NCI-H1048 (cell line): ENCODE results near the gene KRTAP10-12.
"Not testable (repeated sequence)": the region's sequence is repeated elsewhere in the genome, so short reads cannot be mapped to it uniquely, and the experiment has no call there.

Source experiments
- DNase-seq: peaks from one replicate; lab custom pipeline; 2025; lab: John Stamatoyannopoulos, UW

The KRTAP10-12 gene

GRCh38 chr21:44697172-44697810 is at the start of gene KRTAP10-12:
Gene KRTAP10-12, plus strand, starts transcription at chr21:44697172. Its CDS starts 30 bp downstream, at chr21:44697202.
- DNase-seq = not testable (repeated sequence)

- DNase-seq = no peak
These were observed 49.8 kb upstream of the KRTAP10-12 start for GRCh38 chr21:44647222-44647552.

GRCh38 chr21:44648557-44649311 is 48.2 kb upstream of the KRTAP10-12 start:
- no peak for DNase-seq

- DNase-seq = no peak
These were observed 47.4 kb upstream of the KRTAP10-12 start for GRCh38 chr21:44649521-44650100.

GRCh38 chr21:44650265-44650972 is 46.6 kb upstream of the KRTAP10-12 start:
- DNase-seq = no peak

- no peak for DNase-seq
These were observed 45.8 kb upstream of the KRTAP10-12 start for GRCh38 chr21:44650973-44651675.

- DNase-seq = no peak
These were observed 43.8 kb upstream of the KRTAP10-12 start for GRCh38 chr21:44653123-44653522.

- no peak for DNase-seq
These were observed 43.1 kb upstream of the KRTAP10-12 start for GRCh38 chr21:44653656-44654575.

- no peak for DNase-seq
These were observed 42.3 kb upstream of the KRTAP10-12 start, which contains the start of gene KRTAP12-4 for GRCh38 chr21:44654576-44655175. Gene KRTAP12-4, minus strand, starts transcription at chr21:44654659. Its CDS starts 45 bp downstream, at chr21:44654614.

- DNase-seq = no peak
These were observed 40.1 kb upstream of the KRTAP10-12 start for GRCh38 chr21:44656868-44657267.

GRCh38 chr21:44657635-44658540 is 39.1 kb upstream of the KRTAP10-12 start, which contains the start of gene KRTAP12-3:
Gene KRTAP12-3, plus strand, starts transcription at chr21:44657932. Its CDS starts 48 bp downstream, at chr21:44657980.
- DNase-seq = no peak

- DNase-seq = no peak
These were observed 38.4 kb upstream of the KRTAP10-12 start for GRCh38 chr21:44658541-44658910.

- DNase-seq = no peak
These were observed 37.9 kb upstream of the KRTAP10-12 start for GRCh38 chr21:44658913-44659595.

GRCh38 chr21:44661567-44661966 is 35.4 kb upstream of the KRTAP10-12 start:
- not testable (repeated sequence) for DNase-seq

- DNase-seq = no peak
These were observed 32.3 kb upstream of the KRTAP10-12 start for GRCh38 chr21:44664691-44665090.

GRCh38 chr21:44666401-44667320 is 30.3 kb upstream of the KRTAP10-12 start, which contains the start of gene KRTAP12-2:
Gene KRTAP12-2, minus strand, starts transcription at chr21:44666927. Its CDS starts 41 bp downstream, at chr21:44666886.
- no peak for DNase-seq

GRCh38 chr21:44667612-44668011 is 29.4 kb upstream of the KRTAP10-12 start:
- no peak for DNase-seq
